Jurkat, Clone E6-1 (cell line): ENCODE measurements around the gene RIN2.
"Not testable (repeated sequence)": the region's sequence is repeated elsewhere in the genome, so short reads cannot be mapped to it uniquely, and the experiment has no call there.

ENCODE experiments used
- DNase-seq: peaks from one replicate; pipeline ENCODE4 v3.0.0-alpha.2; 2011; ENCODE audit warnings: low read depth, low spot score
- H3K4me3 ChIP-seq: 2 replicates; pipeline ENCODE4 v1.5.1; 2011; ENCODE audit warnings: mild to moderate bottlenecking, low read length, control low read depth, moderate library complexity

The RIN2 gene

DNA sequence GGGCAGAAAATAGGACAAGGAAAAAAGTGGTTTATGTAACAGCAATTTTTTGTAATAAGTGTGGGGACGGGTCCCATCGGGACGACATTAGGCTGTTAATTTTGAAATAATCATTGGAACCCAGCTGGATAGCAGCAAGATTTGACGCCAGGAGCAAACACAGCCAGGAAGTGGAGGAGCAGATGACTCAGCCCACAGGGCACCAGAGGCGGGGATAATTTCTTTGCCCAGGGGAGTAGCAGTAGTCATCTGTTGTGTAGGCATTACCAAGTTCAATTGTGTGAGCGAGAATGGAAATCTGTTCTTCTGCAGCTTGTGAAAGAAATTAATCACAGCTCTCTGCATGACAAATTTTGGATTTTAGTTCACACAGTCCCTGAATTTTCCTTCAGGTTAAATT lies 22.6 kb upstream of the RIN2 start:
- H3K4me3 ChIP-seq, result no peak overlapping the region
- no peak for DNase-seq

DNA sequence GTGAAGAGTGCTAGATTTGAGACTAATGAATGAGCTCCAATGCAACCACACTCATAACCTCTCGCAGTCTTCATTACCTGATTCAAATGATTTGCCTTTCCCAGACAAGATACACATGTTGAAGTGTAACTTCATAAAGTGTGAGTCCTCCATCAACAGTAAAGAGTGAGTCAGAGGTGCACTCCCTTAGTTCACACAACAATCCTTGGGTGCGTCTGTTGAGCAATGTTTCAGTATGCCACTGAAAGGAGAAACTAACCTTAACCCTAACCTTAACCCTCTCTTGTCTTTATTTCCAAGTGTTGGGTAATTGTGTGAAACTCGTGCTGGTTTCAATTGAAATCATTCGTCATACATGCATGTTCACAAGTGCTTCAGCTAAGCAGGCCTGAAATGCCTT lies 21.0 kb upstream of the RIN2 start:
- no peak for DNase-seq
- no peak overlapping the region for H3K4me3 ChIP-seq

GRCh38 chr20:19738951-19739350 lies 19.1 kb upstream of the RIN2 start:
- DNase-seq, result no peak
- no peak overlapping the region for H3K4me3 ChIP-seq

DNA sequence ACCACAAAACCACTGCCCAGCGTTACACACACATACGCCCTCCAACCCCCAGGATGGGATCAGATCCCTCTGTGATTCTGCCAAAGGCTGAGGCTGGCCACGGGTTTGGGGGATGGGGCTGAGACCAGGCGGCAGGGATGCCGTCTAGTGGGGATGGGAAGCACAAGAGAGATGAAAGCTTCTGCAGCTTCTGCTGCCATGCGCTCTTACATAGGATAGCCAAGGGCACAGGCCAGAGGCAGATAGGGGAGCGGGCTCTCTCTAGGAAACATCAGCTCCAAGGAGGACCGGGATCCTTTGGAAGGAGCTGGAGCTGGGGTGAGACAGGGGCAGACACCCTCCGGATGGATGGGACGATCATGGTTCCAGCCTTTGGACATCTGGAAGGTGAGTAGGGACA lies 18.7 kb upstream of the RIN2 start:
- H3K4me3 ChIP-seq, result no peak overlapping the region
- no peak for DNase-seq

DNA sequence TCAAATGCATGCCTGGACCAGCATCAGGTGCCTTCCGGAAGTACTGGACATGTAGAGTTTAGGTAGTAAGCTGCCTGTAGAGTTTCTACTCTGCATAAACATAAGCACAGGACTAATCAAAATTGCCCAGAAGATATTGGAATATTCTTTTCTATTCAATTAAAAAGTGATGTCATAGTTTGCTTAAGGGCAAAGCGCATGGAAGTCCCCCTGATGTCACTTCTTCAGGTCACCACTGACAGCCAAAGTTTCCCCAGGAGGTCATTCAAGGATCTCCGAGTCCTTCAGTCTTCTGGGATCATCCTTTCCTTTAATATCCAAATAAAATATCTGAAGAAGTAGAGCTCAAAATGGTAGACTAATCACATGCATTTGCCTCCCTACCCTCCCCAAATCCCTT lies 17.5 kb upstream of the RIN2 start:
- no peak for DNase-seq

DNA sequence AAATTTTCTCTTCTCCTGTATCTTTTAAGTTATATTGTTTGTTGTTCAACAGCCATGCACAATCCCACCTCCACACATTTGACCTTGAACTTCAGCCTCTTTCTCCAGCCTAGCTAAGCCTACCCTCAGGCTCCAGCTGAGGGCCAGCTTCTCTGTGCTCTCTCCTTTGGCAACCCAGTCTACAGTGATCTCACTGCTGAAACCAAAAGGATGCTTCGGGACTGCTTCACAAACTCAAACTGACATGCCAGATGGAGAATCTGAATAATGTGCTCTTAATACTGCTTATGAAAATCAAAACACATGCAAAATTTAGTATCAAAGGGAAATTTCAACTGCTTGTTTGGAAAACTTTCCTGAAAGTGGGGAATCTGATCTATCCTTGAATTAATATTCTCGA lies 16.1 kb upstream of the RIN2 start:
- DNase-seq, result no peak
- no peak overlapping the region for H3K4me3 ChIP-seq

More for the DNA sequence above, 17.5 kb upstream of the RIN2 start:
- no peak overlapping the region for H3K4me3 ChIP-seq

GRCh38 chr20:19742974-19743639 lies 15.0 kb upstream of the RIN2 start:
- no peak for DNase-seq
- no peak overlapping the region for H3K4me3 ChIP-seq

DNA sequence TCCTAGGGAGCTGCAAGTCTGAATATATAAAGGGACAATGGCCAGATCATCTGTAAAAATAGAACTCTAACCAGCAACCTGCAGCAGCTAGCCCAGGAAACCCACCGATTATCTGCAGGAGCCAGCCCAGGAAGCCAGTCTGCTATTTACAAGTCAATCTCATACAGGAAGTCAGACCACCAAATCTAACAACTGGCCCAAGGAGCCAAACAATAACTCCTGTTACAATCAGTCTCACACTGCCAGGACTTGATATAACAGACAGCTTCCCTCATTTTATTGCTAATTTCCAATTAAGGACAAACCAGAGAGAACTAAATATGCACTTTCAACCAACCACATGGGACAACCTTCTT lies 14.4 kb upstream of the RIN2 start:
- no peak overlapping the region for H3K4me3 ChIP-seq
- DNase-seq, result no peak

- DNase-seq, result no peak
- H3K4me3 ChIP-seq, result no peak overlapping the region
Measured at GRCh38 chr20:19745106-19745505, 13.0 kb upstream of the RIN2 start.

DNA sequence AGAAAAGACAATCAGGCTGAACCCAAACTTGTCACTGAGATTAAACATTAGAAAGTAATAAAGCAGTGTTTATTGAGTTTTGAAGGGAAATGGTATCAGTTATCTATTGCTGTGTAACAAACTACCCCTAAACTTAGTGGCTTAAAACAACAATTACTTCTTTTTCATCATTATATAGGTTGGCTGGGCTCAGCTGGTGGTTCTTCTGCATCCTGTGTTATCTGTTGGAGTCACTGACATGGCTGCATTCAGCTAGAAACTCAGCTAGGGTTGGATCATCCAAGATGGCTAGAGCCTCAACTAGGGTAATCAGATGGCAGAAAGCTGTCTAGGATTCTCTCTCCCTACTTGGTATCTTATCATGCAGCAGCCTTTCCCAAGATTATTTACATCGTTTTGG lies 12.5 kb upstream of the RIN2 start:
- H3K4me3 ChIP-seq, result no peak overlapping the region
- DNase-seq, result no peak

DNA sequence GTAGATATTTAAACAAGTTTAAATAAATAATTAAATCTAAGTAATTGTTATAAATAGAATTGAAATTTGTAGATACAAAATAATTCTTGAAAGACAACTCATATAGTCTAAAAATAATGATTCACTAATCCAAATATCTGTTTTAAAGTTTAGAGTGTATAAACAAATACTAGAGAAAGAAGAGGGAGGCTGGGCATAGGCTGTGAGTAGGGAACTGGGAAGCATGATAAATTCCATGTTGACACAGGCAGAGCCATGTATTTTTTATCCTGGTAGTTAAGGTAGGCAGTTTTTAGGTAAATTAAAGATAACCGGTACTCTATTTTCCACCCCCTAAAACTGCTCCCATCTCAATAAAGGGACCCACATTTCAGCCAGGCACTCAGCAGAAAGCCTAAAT lies 11.7 kb upstream of the RIN2 start:
- no peak overlapping the region for H3K4me3 ChIP-seq
- no peak for DNase-seq

DNA sequence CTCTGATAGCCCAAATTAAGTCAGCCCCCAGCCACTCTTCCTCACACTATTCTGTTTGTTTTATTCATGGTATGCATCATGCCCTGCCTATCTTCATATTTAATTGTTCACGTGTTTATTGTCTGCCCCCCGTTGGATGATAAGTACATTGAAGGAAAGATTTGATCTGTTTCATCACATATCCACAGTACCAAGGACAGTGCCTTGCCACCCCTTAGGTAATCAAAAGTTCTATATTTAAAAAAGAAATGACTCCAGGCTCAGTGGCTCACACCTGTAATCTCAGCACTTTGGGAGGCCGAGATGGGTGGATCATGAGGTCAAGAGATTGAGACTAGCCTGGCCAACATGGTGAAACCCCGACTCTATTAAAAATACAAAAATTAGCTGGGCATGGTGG lies 10.2 kb upstream of the RIN2 start:
- no peak for DNase-seq
- no peak overlapping the region for H3K4me3 ChIP-seq

- DNase-seq, result no peak
- H3K4me3 ChIP-seq, result no peak overlapping the region
Measured at GRCh38 chr20:19748681-19749080, 9.4 kb upstream of the RIN2 start.

- no peak overlapping the region for H3K4me3 ChIP-seq
- no peak for DNase-seq
Measured at GRCh38 chr20:19749618-19750071, 8.4 kb upstream of the RIN2 start.

DNA sequence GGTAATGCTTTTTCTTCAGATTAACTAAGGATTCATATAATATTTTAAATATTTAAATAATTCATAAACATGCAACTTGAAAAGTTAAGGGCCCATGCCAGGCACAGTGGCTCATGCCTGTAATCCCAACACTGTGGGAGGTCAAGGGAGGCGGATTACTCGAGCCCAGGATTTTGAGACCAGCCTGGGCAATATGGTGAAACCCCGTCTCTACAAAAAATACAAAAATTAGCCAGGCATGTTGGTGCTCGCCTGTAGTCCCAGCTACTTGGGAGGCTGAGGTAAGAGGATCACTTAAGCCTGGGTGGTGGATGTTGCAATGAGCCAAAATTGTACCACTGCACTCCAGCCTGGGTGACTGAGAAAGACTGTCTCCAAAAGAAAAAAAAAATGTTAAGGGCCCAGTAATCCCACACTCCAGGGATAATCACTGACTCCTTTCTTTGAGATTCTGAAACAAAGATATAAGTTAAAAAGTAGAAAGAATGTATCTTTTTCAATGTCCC lies 7.9 kb upstream of the RIN2 start:
- DNase-seq, result no peak
- no peak overlapping the region for H3K4me3 ChIP-seq

DNA sequence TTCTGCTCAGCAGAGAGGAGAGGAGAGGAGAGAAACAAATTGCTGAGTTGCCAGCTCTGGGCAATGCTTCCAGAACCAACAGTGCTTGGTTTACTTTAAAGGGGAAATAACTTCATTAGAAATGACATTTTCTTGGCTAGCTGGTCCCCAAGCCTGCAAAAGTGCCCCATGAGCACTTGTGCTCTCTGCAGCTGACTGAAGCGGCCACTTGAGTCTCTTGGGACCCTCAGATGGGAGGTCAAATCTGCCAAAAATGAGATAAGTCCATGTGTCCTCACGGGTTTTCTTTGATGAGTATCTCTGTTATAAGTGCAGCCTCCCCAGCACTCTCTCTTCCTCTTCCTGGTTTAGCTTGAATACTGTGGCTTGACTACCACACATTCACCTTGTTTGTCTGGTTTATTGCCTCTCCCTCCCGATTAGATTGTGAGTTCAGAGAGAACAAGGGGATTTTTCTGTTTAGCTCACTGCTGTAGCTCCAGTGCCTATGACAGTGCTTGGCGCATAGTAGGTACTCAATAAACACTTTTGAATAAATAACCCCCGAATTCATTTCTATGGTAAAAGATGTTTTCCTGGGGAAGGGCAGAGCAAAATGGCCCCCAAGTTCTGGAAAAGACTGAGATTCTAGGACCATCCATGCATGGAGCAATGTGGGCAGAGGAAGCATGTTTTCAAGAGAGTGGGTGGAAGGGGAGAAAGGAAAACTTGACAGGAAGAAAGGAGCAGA lies 7.0 kb upstream of the RIN2 start:
- no peak for DNase-seq
- no peak overlapping the region for H3K4me3 ChIP-seq

DNA sequence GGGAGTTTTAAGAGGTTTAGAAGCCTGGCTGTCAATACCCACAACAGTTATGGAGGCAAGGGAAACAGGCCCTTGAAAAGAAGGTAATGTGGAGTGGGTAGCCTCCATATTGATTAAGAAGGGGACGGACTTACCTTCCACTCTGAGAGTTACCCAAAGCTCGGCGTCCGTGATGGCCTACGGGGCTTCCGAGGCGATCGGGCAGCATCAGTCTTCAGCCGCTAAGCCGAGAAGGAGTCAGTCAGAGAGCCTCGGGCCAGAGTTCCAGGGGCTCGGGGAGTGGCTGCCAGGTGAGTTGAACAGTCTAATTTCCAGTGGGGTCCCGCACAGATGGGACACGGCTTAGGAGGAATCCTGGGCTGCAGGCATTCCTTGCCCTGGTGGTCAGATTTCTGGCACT lies 3.9 kb upstream of the RIN2 start:
- not testable (repeated sequence) for H3K4me3 ChIP-seq, DNase-seq

GRCh38 chr20:19756761-19757486 lies 1.1 kb upstream of the RIN2 start:
- no peak for DNase-seq
- no peak overlapping the region for H3K4me3 ChIP-seq

DNA sequence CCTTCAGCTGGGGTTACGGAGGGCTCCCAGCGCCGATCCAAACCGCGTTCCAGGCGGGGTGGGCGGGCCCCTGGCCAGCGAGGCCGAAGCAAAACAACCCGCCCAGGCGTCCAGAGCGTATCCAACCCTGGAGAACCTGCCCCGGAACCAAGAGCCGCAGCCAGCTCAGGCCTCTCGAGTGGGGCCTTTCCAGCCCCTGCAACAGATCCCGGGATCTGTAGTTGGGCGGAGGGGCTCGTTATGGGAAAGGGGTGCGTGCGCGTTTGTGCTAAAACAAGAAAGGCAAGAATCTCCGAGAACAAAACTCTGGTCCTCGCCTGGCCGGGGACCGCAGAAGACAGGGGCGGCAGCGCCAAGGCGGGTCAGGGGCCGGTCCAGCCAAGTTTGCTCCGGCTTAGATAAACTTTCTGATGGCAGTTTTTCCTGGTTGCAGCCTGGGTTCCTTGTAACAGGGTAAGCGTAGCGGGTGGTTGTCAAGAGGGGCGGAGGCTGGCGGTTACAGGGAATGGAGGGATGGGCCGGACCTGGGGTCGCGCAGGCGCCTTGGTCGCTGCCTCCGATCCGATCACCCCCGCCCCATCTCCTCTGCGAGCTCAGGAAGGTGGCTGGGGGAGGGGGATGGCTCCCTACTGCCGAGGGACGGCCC lies 448 bp upstream of the RIN2 start:
- no peak overlapping the region for H3K4me3 ChIP-seq
- DNase-seq, result no peak
